Tibial nerve (tissue), 4 donors: ENCODE measurements around the gene IFIT1B.

Experiments
- EP300 ChIP-seq, 2 donors: sonication (generic); formaldehyde crosslinking; IDR thresholded peaks; one replicate each; pipeline ENCODE4 v1.6.1; 2017; ENCODE audit warnings: antibody characterized with exemption in 2 of 2, mild to moderate bottlenecking in 1 of 2
- POLR2A ChIP-seq, 2 donors: fragments of 450-650 bp; IDR thresholded peaks; one replicate each; pipeline ENCODE4 v1.6.1; 2017; ENCODE audit warnings: antibody characterized with exemption in 2 of 2, mild to moderate bottlenecking in 2 of 2, moderate library complexity in 2 of 2
- TF ChIP-seq, protein P1 (sequence below), 5 experiments: fragments of 200-600 bp in 3 of 5; fragments of 450-650 bp in 2 of 5; sonication (generic) in 3 of 5; IDR thresholded peaks; one replicate each; pipeline ENCODE4 v1.5.1; 2016 to 2019; ENCODE audit warnings: antibody characterized with exemption in 5 of 5, mild to moderate bottlenecking in 3 of 5, moderate library complexity in 2 of 5

DNA sequence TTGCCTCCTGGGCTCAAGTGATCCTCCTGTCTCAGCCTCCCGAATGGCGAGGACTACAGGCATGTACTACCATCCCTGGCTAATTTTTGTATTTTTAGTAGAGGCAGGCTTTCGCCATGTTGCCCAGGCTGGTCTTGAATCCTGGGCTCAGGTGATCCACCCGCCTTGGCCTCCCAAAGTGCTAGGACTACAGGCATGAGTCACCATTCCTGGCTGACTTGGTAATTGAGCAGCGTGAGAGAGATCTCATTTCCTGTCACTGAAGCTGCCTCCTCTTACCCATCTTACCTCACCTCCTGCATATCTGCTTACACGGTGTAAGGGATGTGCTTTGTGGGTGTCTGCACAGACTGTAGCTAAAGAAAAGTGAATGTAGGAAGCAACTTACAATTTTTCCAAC lies 40.4 kb upstream of the IFIT1B start:
- TF ChIP-seq EP300 (IDR thresholded peaks at IDR 0.05) (no peak), POLR2A (IDR thresholded peaks at IDR 0.05) (no peak)
- TF ChIP-seq, protein P1, sequence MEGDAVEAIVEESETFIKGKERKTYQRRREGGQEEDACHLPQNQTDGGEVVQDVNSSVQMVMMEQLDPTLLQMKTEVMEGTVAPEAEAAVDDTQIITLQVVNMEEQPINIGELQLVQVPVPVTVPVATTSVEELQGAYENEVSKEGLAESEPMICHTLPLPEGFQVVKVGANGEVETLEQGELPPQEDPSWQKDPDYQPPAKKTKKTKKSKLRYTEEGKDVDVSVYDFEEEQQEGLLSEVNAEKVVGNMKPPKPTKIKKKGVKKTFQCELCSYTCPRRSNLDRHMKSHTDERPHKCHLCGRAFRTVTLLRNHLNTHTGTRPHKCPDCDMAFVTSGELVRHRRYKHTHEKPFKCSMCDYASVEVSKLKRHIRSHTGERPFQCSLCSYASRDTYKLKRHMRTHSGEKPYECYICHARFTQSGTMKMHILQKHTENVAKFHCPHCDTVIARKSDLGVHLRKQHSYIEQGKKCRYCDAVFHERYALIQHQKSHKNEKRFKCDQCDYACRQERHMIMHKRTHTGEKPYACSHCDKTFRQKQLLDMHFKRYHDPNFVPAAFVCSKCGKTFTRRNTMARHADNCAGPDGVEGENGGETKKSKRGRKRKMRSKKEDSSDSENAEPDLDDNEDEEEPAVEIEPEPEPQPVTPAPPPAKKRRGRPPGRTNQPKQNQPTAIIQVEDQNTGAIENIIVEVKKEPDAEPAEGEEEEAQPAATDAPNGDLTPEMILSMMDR (IDR thresholded peaks at IDR 0.05) = no peak
